Progenitor cell of endocrine pancreas (in vitro differentiated cells): ENCODE data around the gene STARD7. TPM values are rescaled to one million over a fixed set of nuclear protein-coding genes. Genes with fewer than 3 reads are reported as not detected.
"Not testable (repeated sequence)": the region's sequence is repeated elsewhere in the genome, so short reads cannot be mapped to it uniquely, and the experiment has no call there.

Experiments used
- DNase-seq: peaks from one replicate; pipeline ENCODE4 v3.0.0; 2021; ENCODE audit warnings: low spot score; ENCODE audit not compliant: unreplicated experiment
- H3K27ac Mint-ChIP-seq: 2 replicates; pipeline ENCODE4 v1.8.0; 2021; ENCODE audit warnings: mild to moderate bottlenecking, moderate library complexity, mixed read lengths
- H3K27me3 Mint-ChIP-seq: 2 replicates; pipeline ENCODE4 v1.8.0; 2021; ENCODE audit warnings: mixed read lengths
- H3K36me3 Mint-ChIP-seq: 2 replicates; pipeline ENCODE4 v1.8.0; 2022; ENCODE audit warnings: mixed read lengths; ENCODE audit not compliant: insufficient read depth
- H3K4me1 Mint-ChIP-seq: 2 replicates; pipeline ENCODE4 v1.8.0; 2021; ENCODE audit warnings: low read depth, mixed read lengths
- H3K4me3 Mint-ChIP-seq: 2 replicates; pipeline ENCODE4 v1.8.0; 2021; ENCODE audit warnings: low read depth, mild to moderate bottlenecking, moderate library complexity, mixed read lengths
- H3K9me3 Mint-ChIP-seq: 2 replicates; pipeline ENCODE4 v1.8.0; 2021; ENCODE audit warnings: low read depth, mixed read lengths
- total RNA-seq: library from RNA; stranded (reverse); gene quantifications from 2 replicates; pipeline ENCODE4 v1.2.1, GENCODE V29; 2021
- TF ChIP-seq, protein P1 (sequence below): fragments of 200-600 bp; sonication (generic); IDR thresholded peaks from one replicate; pipeline ENCODE4 v1.5.0; 2021; ENCODE audit warnings: antibody characterized with exemption, mild to moderate bottlenecking; ENCODE audit not compliant: unreplicated experiment

STARD7 gene
- total RNA-seq, 1 donor from 2014 or later, result 118 TPM

DNA sequence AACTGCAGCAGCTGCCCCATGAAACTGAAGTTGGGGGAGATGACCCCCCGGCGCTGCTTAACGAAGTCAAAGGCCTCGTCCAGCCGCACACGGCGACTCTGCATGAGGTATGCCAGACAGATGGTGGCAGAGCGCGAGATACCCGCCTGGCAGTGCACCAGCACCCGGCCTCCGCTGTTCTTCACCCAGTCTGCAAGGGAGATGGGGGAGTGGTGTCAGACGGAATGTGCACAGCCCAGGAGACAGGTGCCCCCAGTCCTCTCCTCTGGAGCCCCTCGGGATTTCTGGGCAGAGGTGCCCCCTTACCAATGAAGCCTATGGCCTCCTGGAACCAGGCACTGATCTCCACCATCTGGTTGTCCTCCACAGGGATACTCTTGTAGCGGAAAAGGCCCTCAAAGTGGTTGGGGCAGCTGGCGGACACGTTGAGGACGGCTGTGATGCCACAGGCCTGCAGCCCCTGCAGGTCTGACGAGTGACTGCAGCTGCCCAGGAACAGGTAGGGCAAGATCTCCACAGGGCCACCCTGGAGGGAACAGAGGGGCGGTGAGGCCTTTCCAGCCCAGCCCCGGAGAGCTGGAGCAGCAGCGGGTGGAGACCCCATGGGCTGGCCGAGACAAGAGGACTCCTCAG lies 64.7 kb downstream of the STARD7 start:
- Mint-ChIP-seq H3K4me3 (peak overlapping the region; percentile 70), H3K9me3 (no peaks in the 10 kb centered on the region), H3K4me1 (peaks cover 3% of the 10 kb centered on the region), H3K36me3 (no peaks in the 10 kb centered on the region), H3K27me3 (peaks cover 41% of the 10 kb centered on the region), H3K27ac (peak overlapping the region; percentile 67)
- TF ChIP-seq, protein P1, sequence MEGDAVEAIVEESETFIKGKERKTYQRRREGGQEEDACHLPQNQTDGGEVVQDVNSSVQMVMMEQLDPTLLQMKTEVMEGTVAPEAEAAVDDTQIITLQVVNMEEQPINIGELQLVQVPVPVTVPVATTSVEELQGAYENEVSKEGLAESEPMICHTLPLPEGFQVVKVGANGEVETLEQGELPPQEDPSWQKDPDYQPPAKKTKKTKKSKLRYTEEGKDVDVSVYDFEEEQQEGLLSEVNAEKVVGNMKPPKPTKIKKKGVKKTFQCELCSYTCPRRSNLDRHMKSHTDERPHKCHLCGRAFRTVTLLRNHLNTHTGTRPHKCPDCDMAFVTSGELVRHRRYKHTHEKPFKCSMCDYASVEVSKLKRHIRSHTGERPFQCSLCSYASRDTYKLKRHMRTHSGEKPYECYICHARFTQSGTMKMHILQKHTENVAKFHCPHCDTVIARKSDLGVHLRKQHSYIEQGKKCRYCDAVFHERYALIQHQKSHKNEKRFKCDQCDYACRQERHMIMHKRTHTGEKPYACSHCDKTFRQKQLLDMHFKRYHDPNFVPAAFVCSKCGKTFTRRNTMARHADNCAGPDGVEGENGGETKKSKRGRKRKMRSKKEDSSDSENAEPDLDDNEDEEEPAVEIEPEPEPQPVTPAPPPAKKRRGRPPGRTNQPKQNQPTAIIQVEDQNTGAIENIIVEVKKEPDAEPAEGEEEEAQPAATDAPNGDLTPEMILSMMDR, result peak; percentile 58
- peak; percentile 32 for DNase-seq

DNA sequence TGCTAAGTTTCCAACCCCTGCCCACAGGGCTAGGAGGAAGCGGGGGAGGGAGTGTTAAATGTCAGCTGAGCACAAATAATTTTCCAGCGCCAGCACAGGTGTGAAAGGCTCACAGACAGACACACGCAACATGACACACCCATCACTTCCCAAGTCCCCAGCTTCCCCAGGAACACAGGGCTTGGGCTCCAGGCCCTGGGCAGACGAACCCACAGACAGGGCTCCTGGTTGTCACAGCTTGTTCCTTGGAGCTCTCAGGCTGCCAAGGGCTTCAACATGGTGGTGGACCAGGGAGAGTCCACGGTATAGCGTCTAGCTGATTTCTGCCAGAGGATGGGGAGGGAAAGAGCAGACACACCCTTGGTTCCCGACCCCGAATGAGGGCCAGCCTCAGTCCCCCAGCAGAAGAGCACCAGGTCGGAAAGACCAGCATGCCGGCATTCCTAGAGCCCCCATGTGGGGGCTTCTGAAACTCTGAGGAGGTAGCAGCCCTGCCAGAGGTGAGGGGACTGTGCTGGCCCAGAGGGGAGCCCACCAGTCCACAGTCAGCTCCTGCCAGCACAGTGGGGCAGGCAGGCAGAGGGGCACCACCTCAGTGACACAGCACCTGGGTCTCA lies 65.3 kb downstream of the STARD7 start:
- DNase-seq, result no peak
- H3K36me3 Mint-ChIP-seq, result no peaks in the 10 kb centered on the region
- no peak overlapping the region for H3K4me3 Mint-ChIP-seq
- H3K4me1 Mint-ChIP-seq, result peaks cover 3% of the 10 kb centered on the region
- H3K27ac Mint-ChIP-seq, result no peak overlapping the region
- peaks cover 39% of the 10 kb centered on the region for H3K27me3 Mint-ChIP-seq
- TF ChIP-seq, protein P1, result no peak
- no peaks in the 10 kb centered on the region for H3K9me3 Mint-ChIP-seq

DNA sequence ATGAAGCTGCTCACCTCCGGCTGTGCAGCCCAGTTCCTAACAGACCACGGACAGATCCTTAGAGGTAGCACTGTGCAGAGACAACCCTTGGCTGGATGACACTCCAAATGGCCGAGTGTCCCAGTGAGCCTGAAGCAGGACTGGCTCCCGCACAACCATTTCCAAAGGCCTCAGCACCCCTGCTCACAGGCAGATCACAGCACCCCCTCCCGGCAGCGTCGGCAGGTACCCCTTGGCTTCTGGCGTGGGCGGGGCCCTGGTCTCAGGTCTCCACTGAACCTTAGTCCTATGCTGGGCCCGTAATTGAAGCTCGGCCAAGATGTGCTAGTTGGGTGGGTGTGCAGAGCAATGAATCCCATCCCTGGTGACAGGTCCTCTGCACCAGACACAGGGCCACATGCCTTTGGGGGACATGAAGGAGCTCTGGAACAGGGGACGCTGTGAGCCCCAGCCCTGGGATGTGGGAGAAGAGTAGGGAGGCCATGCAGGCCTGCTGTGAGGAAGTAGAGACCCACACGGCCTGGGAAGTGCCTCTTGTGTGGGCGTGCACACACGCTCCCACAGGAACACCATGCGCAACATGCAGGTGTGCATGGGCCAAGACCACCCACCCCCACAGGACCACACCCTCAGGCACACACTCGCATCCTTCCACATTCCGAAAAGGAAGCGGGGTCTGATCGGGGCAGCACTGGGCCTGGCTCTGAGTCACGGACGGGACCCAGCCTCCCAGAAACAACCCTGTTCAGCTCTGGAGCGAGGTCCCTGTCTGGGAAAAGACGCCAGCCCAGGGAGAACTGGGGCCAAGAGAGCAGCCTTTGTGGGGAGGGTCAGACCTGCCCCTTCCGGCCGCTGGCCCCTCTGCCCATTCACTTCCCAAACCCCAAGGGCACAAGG lies 66.2 kb downstream of the STARD7 start:
- Mint-ChIP-seq H3K36me3 (no peaks in the 10 kb centered on the region), H3K4me3 (no peak overlapping the region), H3K27ac (no peak overlapping the region), H3K9me3 (no peaks in the 10 kb centered on the region), H3K4me1 (peaks cover 3% of the 10 kb centered on the region), H3K27me3 (peaks cover 33% of the 10 kb centered on the region)
- DNase-seq, result no peak
- TF ChIP-seq, protein P1, result no peak

DNA sequence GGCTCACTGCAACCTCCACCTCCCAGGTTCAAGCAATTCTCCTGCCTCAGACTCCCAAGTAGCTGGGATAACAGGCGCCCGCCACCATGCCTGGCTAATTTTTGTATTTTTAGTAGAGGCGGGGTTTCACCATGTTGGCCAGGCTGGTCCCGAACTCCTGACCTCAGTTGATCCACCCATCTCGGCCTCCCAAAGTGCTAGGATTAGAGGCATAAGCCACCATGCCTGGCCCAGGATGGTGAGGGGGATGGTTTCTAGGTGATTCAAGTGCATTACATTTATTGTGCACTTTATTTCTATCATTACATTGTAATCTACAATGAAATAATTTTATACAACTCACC lies 67.0 kb downstream of the STARD7 start:
- peaks cover 24% of the 10 kb centered on the region for H3K27me3 Mint-ChIP-seq
- not testable (repeated sequence) for H3K4me3 Mint-ChIP-seq, H3K36me3 Mint-ChIP-seq, DNase-seq, H3K27ac Mint-ChIP-seq, H3K4me1 Mint-ChIP-seq, H3K9me3 Mint-ChIP-seq

DNA sequence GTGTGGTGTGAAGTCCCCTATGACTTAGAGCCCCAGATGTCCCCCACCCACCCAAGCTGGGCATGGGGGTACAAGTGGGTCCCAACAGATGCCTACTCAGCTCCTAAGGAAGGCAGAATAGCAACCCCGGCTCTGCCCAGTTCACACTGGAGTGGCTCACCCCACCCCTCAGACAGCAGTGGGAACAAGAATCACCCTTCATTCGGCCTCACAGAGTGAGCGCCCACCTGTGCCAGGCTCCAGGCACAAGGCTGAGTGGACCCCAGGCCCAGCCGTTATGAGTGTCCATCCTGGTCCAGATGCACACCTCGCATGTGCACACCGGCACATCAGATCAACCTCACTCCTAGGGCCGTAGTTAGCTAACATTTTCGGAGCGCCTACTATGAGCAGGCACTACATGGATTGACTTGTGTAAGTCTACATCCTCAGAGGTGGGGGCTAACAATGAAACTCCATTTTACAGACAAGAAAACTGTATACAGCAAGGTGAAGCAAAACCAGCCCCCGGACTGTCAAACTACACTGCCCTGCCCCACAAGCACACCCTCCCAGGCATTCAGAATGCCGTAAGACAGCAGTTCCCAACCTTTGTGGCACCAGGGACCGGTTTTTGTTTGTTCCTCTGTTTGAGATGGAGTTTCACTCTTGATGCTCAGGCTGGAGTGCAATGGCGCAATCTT lies 67.5 kb downstream of the STARD7 start:
- no peak overlapping the region for H3K27ac Mint-ChIP-seq
- TF ChIP-seq, protein P1, result no peak
- H3K4me1 Mint-ChIP-seq, result peaks cover 3% of the 10 kb centered on the region
- DNase-seq, result no peak
- H3K9me3 Mint-ChIP-seq, result no peaks in the 10 kb centered on the region
- H3K36me3 Mint-ChIP-seq, result no peaks in the 10 kb centered on the region
- H3K27me3 Mint-ChIP-seq, result peaks cover 21% of the 10 kb centered on the region
- no peak overlapping the region for H3K4me3 Mint-ChIP-seq
